ENCODE measurements around the gene NFIB. TPM values are rescaled to one million over a fixed set of nuclear protein-coding genes. Genes with fewer than 3 reads are reported as not detected.
A peak's percentile ranks its signal among the peaks of the same experiment; 100 is the strongest.

NFIB gene
- 112 TPM for total RNA-seq
- polyA plus RNA-seq (ENCODE audit: insufficient read depth, low read depth, low replicate concordance): 15.6 TPM
- long read RNA-seq, donor 1, full-length matches to known transcripts: 2 of 2 reads
- long read RNA-seq, donor 1, partial matches to known transcripts: 0 of 2 reads
- long read RNA-seq, donor 1, other reads (novel, unspliced or antisense): 0 of 2 reads
- long read RNA-seq, donor 2, full-length matches to known transcripts: 3 of 3 reads
- long read RNA-seq, donor 2, partial matches to known transcripts: 0 of 3 reads
- long read RNA-seq, donor 2, other reads (novel, unspliced or antisense): 0 of 3 reads
- long read RNA-seq, donor 3: 0 reads
- long read RNA-seq, donor 4, partial matches to known transcripts: 0 of 1 reads
- long read RNA-seq, donor 4, other reads (novel, unspliced or antisense): 0 of 1 reads
- long read RNA-seq, donor 5: 0 reads
- long read RNA-seq, donor 6, partial matches to known transcripts: 0 of 1 reads
- long read RNA-seq, donor 6, other reads (novel, unspliced or antisense): 0 of 1 reads
- long read RNA-seq, donor 7, full-length matches to known transcripts: 7 of 35 reads
- long read RNA-seq, donor 7, partial matches to known transcripts: 3 of 35 reads
- long read RNA-seq, donor 7, other reads (novel, unspliced or antisense): 25 of 35 reads
- long read RNA-seq, donor 8, full-length matches to known transcripts: 1 of 1 reads
- long read RNA-seq, donor 8, partial matches to known transcripts: 0 of 1 reads
- long read RNA-seq, donor 8, other reads (novel, unspliced or antisense): 0 of 1 reads
- long read RNA-seq, donor 9: 0 reads
- long read RNA-seq, donor 10: 0 reads

DNA sequence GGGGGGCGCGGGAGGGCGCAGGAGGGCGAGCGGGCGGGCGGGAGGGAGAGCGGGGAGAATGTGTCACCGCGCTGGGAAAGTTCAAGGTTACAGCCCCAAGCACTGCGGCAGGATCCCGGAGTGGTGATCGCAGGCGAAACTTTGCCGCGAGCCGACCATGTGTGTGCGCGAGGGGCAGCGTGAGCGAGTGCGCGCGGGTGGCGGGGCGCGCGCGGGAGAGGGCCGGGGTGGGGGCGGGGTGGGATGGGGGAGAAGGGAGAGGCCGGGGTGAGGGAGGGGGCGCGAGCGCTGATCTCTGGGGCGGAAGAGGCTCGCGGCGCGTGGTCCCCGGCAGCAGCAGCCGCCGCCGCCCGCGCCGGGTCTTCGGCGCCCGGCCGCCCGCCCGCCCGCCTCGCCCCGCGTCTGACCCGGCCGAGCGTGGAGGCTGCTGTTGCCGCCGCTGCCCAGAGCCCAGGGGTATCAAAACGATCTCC lies at the start of gene NFIB:
TSS of gene NFIB (minus strand) at position 191 of the 473 bp plus-strand sequence. CDS start 630 bp downstream, outside the sequence.
- intact Hi-C loops (cut with DNase I): no loop called here
- TF ChIP-seq, protein P1, sequence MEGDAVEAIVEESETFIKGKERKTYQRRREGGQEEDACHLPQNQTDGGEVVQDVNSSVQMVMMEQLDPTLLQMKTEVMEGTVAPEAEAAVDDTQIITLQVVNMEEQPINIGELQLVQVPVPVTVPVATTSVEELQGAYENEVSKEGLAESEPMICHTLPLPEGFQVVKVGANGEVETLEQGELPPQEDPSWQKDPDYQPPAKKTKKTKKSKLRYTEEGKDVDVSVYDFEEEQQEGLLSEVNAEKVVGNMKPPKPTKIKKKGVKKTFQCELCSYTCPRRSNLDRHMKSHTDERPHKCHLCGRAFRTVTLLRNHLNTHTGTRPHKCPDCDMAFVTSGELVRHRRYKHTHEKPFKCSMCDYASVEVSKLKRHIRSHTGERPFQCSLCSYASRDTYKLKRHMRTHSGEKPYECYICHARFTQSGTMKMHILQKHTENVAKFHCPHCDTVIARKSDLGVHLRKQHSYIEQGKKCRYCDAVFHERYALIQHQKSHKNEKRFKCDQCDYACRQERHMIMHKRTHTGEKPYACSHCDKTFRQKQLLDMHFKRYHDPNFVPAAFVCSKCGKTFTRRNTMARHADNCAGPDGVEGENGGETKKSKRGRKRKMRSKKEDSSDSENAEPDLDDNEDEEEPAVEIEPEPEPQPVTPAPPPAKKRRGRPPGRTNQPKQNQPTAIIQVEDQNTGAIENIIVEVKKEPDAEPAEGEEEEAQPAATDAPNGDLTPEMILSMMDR (IDR thresholded peaks at IDR 0.05; ENCODE audit: borderline replicate concordance, extremely low read depth, insufficient read depth): no peak
- FAIRE-seq (no peak), DNase-seq (peak in 4 of 5 donors; percentile 52 to 83 (median 64))
- H3K4me1 ChIP-seq (ENCODE audit: control insufficient read depth in 2 of 3, insufficient read depth in 2 of 3, low read depth in 1 of 3, low read length in 3 of 3): peaks cover 0 to 16% (median 7%) of the 10 kb centered on the region in 3 donors
- no peaks in the 10 kb centered on the region for H3K36me3 ChIP-seq (ENCODE audit: control insufficient read depth in 2 of 3, insufficient read depth in 3 of 3, low read length in 3 of 3)
- peaks cover 15% of the 10 kb centered on the region for H3K27me3 ChIP-seq (ENCODE audit: control insufficient read depth, insufficient read depth, low read length)
- H3K9ac ChIP-seq (ENCODE audit: low read length in 3 of 3): peak within 1 kb of the TSS; percentile 81 to 97 (median 90)
- H3K27ac ChIP-seq (ENCODE audit: low read depth in 2 of 2, low read length in 2 of 2): peak within 1 kb of the TSS; percentile 94
- no peaks in the 10 kb centered on the region for H3K9me3 ChIP-seq (ENCODE audit: control insufficient read depth in 2 of 3, insufficient read depth in 1 of 3, low read length in 3 of 3)
- peak within 1 kb of the TSS; percentile 75 to 99 (median 84) for H3K4me3 ChIP-seq (ENCODE audit: low read length in 3 of 3)

DNA sequence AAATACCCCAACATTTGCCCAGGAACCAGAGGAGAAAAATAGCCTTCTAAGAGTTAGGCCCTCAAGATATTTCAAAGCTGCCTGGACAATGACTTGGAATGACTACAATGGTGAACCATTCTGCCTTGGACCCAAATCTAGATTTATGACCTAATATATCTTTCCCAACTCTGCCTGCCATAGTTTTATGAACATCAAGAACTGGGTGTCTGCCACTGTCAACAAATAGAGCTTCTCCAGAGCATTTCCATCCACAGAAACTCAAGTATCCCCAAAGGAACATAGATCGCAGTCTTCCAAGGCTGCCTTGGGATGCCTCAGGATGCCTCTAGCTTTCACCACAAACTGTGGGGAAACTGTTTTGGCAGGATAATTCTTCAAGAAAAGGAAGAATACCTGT lies 48.2 kb upstream of the NFIB start:
- no peak overlapping the region for H3K9ac ChIP-seq (ENCODE audit: low read length in 3 of 3)
- FAIRE-seq (no peak), DNase-seq (peak in 2 of 5 donors; percentile 24 to 54)
- TF ChIP-seq, protein P1 (IDR thresholded peaks at IDR 0.05; ENCODE audit: borderline replicate concordance, extremely low read depth, insufficient read depth): no peak
- no peak overlapping the region for H3K27ac ChIP-seq (ENCODE audit: low read depth in 2 of 2, low read length in 2 of 2)
- H3K27me3 ChIP-seq (ENCODE audit: control insufficient read depth, insufficient read depth, low read length): no peaks in the 10 kb centered on the region
- no peak overlapping the region for H3K4me3 ChIP-seq (ENCODE audit: low read length in 3 of 3)
- no peaks in the 10 kb centered on the region for H3K9me3 ChIP-seq (ENCODE audit: control insufficient read depth in 2 of 3, insufficient read depth in 1 of 3, low read length in 3 of 3)
- no peaks in the 10 kb centered on the region for H3K4me1 ChIP-seq (ENCODE audit: control insufficient read depth in 2 of 3, insufficient read depth in 2 of 3, low read depth in 1 of 3, low read length in 3 of 3)
- intact Hi-C loops (cut with DNase I): no loop called here
- H3K36me3 ChIP-seq (ENCODE audit: control insufficient read depth in 2 of 3, insufficient read depth in 3 of 3, low read length in 3 of 3): no peaks in the 10 kb centered on the region

DNA sequence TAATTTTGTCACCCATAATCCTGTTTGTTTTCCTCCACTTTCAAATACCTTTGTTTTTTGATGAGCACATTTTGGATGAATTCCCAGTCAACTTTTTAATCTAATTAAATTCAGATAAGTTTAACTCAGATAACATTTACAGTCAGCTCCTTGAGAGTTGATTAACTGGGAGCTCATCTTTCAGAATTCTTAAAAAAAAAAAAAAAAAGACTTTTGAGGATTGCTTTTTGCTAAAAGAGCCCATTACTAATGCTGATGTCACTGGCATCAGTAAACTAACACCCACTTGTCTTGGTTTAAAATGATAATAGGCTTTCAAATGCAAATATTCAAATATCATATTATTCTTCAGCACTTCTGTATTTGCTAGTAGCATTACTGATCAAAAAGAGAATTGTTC lies 47.1 kb upstream of the NFIB start:
- intact Hi-C loops (cut with DNase I): no loop called here
- no peak for FAIRE-seq
- Histone ChIP-seq H3K9ac (ENCODE audit: low read length in 3 of 3) (no peak overlapping the region), H3K27me3 (ENCODE audit: control insufficient read depth, insufficient read depth, low read length) (no peaks in the 10 kb centered on the region), H3K36me3 (ENCODE audit: control insufficient read depth in 2 of 3, insufficient read depth in 3 of 3, low read length in 3 of 3) (no peaks in the 10 kb centered on the region), H3K4me1 (ENCODE audit: control insufficient read depth in 2 of 3, insufficient read depth in 2 of 3, low read depth in 1 of 3, low read length in 3 of 3) (no peaks in the 10 kb centered on the region), H3K9me3 (ENCODE audit: control insufficient read depth in 2 of 3, insufficient read depth in 1 of 3, low read length in 3 of 3) (no peaks in the 10 kb centered on the region), H3K27ac (ENCODE audit: low read depth in 2 of 2, low read length in 2 of 2) (no peak overlapping the region), H3K4me3 (ENCODE audit: low read length in 3 of 3) (no peak overlapping the region)
- no peak for DNase-seq
- TF ChIP-seq, protein P1 (IDR thresholded peaks at IDR 0.05; ENCODE audit: borderline replicate concordance, extremely low read depth, insufficient read depth): no peak

Data from kidney (tissue), 22 donors.